Smooth muscle cell (in vitro differentiated cells): ENCODE data around the gene ZNF428. TPM values are rescaled to one million over a fixed set of nuclear protein-coding genes. Genes with fewer than 3 reads are reported as not detected.

Source experiments
- DNase-seq: peaks from one replicate; lab custom pipeline; 2025; ENCODE audit not compliant: unreplicated experiment; lab: John Stamatoyannopoulos, UW
- H2AFZ ChIP-seq: fragments of 200-600 bp; sonication (generic); 2 replicates; pipeline ENCODE4 v1.6.0; 2016; ENCODE audit warnings: antibody characterized with exemption, low read depth, mild to moderate bottlenecking
- H3F3A ChIP-seq: fragments of 200-600 bp; sonication (generic); 2 replicates; pipeline ENCODE4 v1.6.0; 2017; ENCODE audit warnings: antibody characterized with exemption, low read depth
- H3K27ac ChIP-seq: fragments of 200-600 bp; sonication (generic); 2 replicates; pipeline ENCODE4 v1.5.1; 2016; ENCODE audit warnings: low read depth, mild to moderate bottlenecking
- H3K27me3 ChIP-seq: fragments of 200-600 bp; sonication (generic); 2 replicates; pipeline ENCODE4 v1.6.1; 2016; ENCODE audit warnings: low read depth, mild to moderate bottlenecking
- H3K36me3 ChIP-seq: fragments of 200-600 bp; sonication (generic); 2 replicates; pipeline ENCODE4 v1.5.1; 2016; ENCODE audit warnings: low read depth
- H3K4me1 ChIP-seq: fragments of 200-600 bp; sonication (generic); 2 replicates; pipeline ENCODE4 v1.5.1; 2016; ENCODE audit warnings: low read depth
- H3K4me2 ChIP-seq: fragments of 200-600 bp; sonication (generic); 2 replicates; pipeline ENCODE4 v1.6.0; 2016; ENCODE audit warnings: mild to moderate bottlenecking
- H3K4me3 ChIP-seq: fragments of 200-600 bp; sonication (generic); 2 replicates; pipeline ENCODE4 v1.5.1; 2016; ENCODE audit warnings: mild to moderate bottlenecking
- H3K79me2 ChIP-seq: fragments of 200-600 bp; sonication (generic); 2 replicates; pipeline ENCODE4 v1.6.0; 2016; ENCODE audit warnings: low read depth, mild to moderate bottlenecking
- H3K9ac ChIP-seq: fragments of 200-600 bp; sonication (generic); 2 replicates; pipeline ENCODE4 v1.6.0; 2016; ENCODE audit warnings: low read depth
- H3K9me3 ChIP-seq: fragments of 200-600 bp; sonication (generic); replicated peaks from 2 replicates; pipeline ENCODE4 v1.5.1; 2016; ENCODE audit warnings: low read depth
- H4K20me1 ChIP-seq: fragments of 200-600 bp; sonication (generic); 2 replicates; pipeline ENCODE4 v1.6.0; 2016; ENCODE audit warnings: low read depth
- CTCF ChIP-seq: fragments of 200-600 bp; sonication (generic); IDR thresholded peaks from 2 replicates; pipeline ENCODE4 v1.5.1; 2017; ENCODE audit warnings: borderline replicate concordance, mild to moderate bottlenecking, antibody characterized with exemption; ENCODE audit not compliant: insufficient read depth, poor library complexity, severe bottlenecking
- WGBS: methylation state at CpG from one replicate; pipeline ENCODE4 v1.1.7; 2016; ENCODE audit warnings: low lambda C conversion rate; 5-methylcytosine and 5-hydroxymethylcytosine counted together
- polyA plus RNA-seq: library from polyadenylated mRNA; unstranded; fragments of >200 nt; fragmentation: Nextera tagmentation; extraction: Ambion mirVana; gene quantifications from 2 replicates; pipeline ENCODE4 v1.2.1, GENCODE V29; 2016
- total RNA-seq: library from RNA; depleted of rRNA; stranded (reverse); fragments of >200 nt; gene quantifications from 2 replicates; pipeline ENCODE4 v1.2.3, GENCODE V29; 2014

Gene ZNF428
- total and polyA plus RNA-seq, 2 experiments from 2014 or later, result 20.3 to 63.1 TPM

- 82% methylated on average over 30 of the region's 32 CpGs for WGBS
These were observed 6.6 kb upstream of the ZNF428 start for GRCh38 chr19:43625918-43626579.

GRCh38 chr19:43624933-43625332 is 5.5 kb upstream of the ZNF428 start:
- Histone ChIP-seq H3K27me3 (no peaks in the 10 kb centered on the region), H3K4me1 (peaks cover 5% of the 10 kb centered on the region), H3K4me3 (no peak overlapping the region), H3F3A (no peaks in the 10 kb centered on the region), H3K36me3 (no peaks in the 10 kb centered on the region), H3K9ac (no peak overlapping the region), H3K27ac (no peak overlapping the region), H3K4me2 (no peak overlapping the region), H3K9me3 (no peaks in the 10 kb centered on the region), H4K20me1 (no peaks in the 10 kb centered on the region), H3K79me2 (no peaks in the 10 kb centered on the region), H2AFZ (no peak overlapping the region)
- TF ChIP-seq CTCF, result peak; percentile 23
- 14% methylated on average over 28 of the region's 30 CpGs for WGBS
- DNase-seq, result no peak

More at GRCh38 chr19:43625918-43626579, 6.6 kb upstream of the ZNF428 start:
- Histone ChIP-seq H4K20me1 (no peaks in the 10 kb centered on the region), H2AFZ (no peak overlapping the region), H3K27me3 (no peaks in the 10 kb centered on the region), H3F3A (no peaks in the 10 kb centered on the region), H3K9me3 (no peaks in the 10 kb centered on the region), H3K4me3 (no peak overlapping the region), H3K4me2 (no peak overlapping the region), H3K4me1 (no peaks in the 10 kb centered on the region), H3K27ac (no peak overlapping the region), H3K9ac (no peak overlapping the region), H3K36me3 (no peaks in the 10 kb centered on the region), H3K79me2 (no peaks in the 10 kb centered on the region)
- no peak for DNase-seq
- TF ChIP-seq CTCF, result no peak

- H3K27ac ChIP-seq, result no peak overlapping the region
- H3F3A ChIP-seq, result no peaks in the 10 kb centered on the region
- H3K79me2 ChIP-seq, result no peaks in the 10 kb centered on the region
- TF ChIP-seq CTCF, result no peak
- H2AFZ ChIP-seq, result no peak overlapping the region
- H3K9ac ChIP-seq, result no peak overlapping the region
- no peaks in the 10 kb centered on the region for H3K9me3 ChIP-seq
- H3K27me3 ChIP-seq, result no peaks in the 10 kb centered on the region
- H3K4me1 ChIP-seq, result peaks cover 5% of the 10 kb centered on the region
- no peaks in the 10 kb centered on the region for H3K36me3 ChIP-seq
- no peak for DNase-seq
- 92% methylated on average over 35 of the region's 35 CpGs for WGBS
- H3K4me2 ChIP-seq, result no peak overlapping the region
- no peaks in the 10 kb centered on the region for H4K20me1 ChIP-seq
- no peak overlapping the region for H3K4me3 ChIP-seq
These were observed 4.7 kb upstream of the ZNF428 start for GRCh38 chr19:43623889-43624670.
